ENCODE measurements around the gene SLC26A9.

GRCh38 chr1:205935869-205936268, 7.4 kb downstream of the SLC26A9 start:
- TF ChIP-seq CTCF (IDR thresholded peaks at IDR 0.05; ENCODE audit: low read depth, low read length, poor library complexity, severe bottlenecking) (no peak), EZH2phosphoT487 (IDR thresholded peaks at IDR 0.05; ENCODE audit: borderline replicate concordance, low read length) (no peak)
